HepG2 (cell line): ENCODE data around the gene WBP1. TPM values are rescaled to one million over a fixed set of nuclear protein-coding genes. Genes with fewer than 3 reads are reported as not detected.

Source experiments
- ATF4 ChIP-seq, 2 experiments: fragments of 450-650 bp in 1 of 2; sonication (generic) in 1 of 2; formaldehyde crosslinking; IDR thresholded peaks; 2 replicates each; pipeline versions ENCODE4 v1.5.0 to v1.8.0; 2020 to 2022; ENCODE audit warnings: mild to moderate bottlenecking in 1 of 2, missing genetic modification reagents in 1 of 2
- CENPT ChIP-seq: sonication (generic); formaldehyde crosslinking; IDR thresholded peaks from 2 replicates; pipeline ENCODE4 v1.8.0; 2022; ENCODE audit warnings: low read depth, mild to moderate bottlenecking, moderate library complexity, missing genetic modification reagents
- HMG20B ChIP-seq: conservative IDR thresholded peaks from 2 replicates; pipeline ENCODE4 v1.6.1; 2016; ENCODE audit warnings: missing genetic modification reagents, missing compliant biosample characterization
- HNF1B ChIP-seq: sonication (generic); formaldehyde crosslinking; IDR thresholded peaks from 2 replicates; pipeline ENCODE4 v1.5.1; 2020; ENCODE audit warnings: mild to moderate bottlenecking, moderate library complexity, missing genetic modification reagents
- HOXA5 ChIP-seq: sonication (generic); formaldehyde crosslinking; IDR thresholded peaks from 2 replicates; pipeline ENCODE4 v1.4.0; 2020; ENCODE audit warnings: missing genetic modification reagents
- MLXIP ChIP-seq: sonication (generic); formaldehyde crosslinking; IDR thresholded peaks from 2 replicates; pipeline ENCODE4 v1.9.0; 2021; ENCODE audit warnings: missing genetic modification reagents, borderline replicate concordance
- NCOR1 ChIP-seq: fragments of 200-600 bp; sonication (generic); IDR thresholded peaks from 2 replicates; pipeline ENCODE4 v1.7.0; 2017; ENCODE audit warnings: antibody characterized with exemption, low read length, borderline replicate concordance
- POGZ ChIP-seq: sonication (generic); formaldehyde crosslinking; IDR thresholded peaks from 2 replicates; pipeline ENCODE4 v1.4.0; 2020; ENCODE audit warnings: mild to moderate bottlenecking, missing genetic modification reagents
- PPARG ChIP-seq: conservative IDR thresholded peaks from 2 replicates; pipeline ENCODE4 v1.6.1; 2016; ENCODE audit warnings: missing biosample characterization, missing genetic modification reagents
- RCOR2 ChIP-seq: IDR thresholded peaks from 2 replicates; pipeline ENCODE4 v1.6.1; 2016; ENCODE audit warnings: missing biosample characterization, missing genetic modification reagents
- SIX4 ChIP-seq: sonication (generic); formaldehyde crosslinking; IDR thresholded peaks from 2 replicates; pipeline ENCODE4 v1.4.0; 2020; ENCODE audit warnings: missing genetic modification reagents
- SP1 ChIP-seq, 2 experiments: fragments of 450-650 bp in 1 of 2; sonication (generic) in 1 of 2; formaldehyde crosslinking in 1 of 2; IDR thresholded peaks; 2 replicates each; pipeline versions ENCODE4 v1.4.0 to v1.6.1; 2016 to 2020; ENCODE audit warnings: missing genetic modification reagents in 1 of 2
- TBX2 ChIP-seq: sonication (generic); formaldehyde crosslinking; IDR thresholded peaks from 2 replicates; pipeline ENCODE4 v1.5.0; 2020; ENCODE audit warnings: missing genetic modification reagents, mild to moderate bottlenecking, borderline replicate concordance
- ZBTB46 ChIP-seq: sonication (generic); formaldehyde crosslinking; IDR thresholded peaks from 2 replicates; pipeline ENCODE4 v1.4.0; 2020; ENCODE audit warnings: mild to moderate bottlenecking, missing genetic modification reagents, borderline replicate concordance
- ZFP41 ChIP-seq: sonication (generic); formaldehyde crosslinking; IDR thresholded peaks from 2 replicates; pipeline ENCODE4 v1.4.0; 2020; ENCODE audit warnings: mild to moderate bottlenecking, missing genetic modification reagents, borderline replicate concordance
- ZNF329 ChIP-seq: sonication (generic); formaldehyde crosslinking; IDR thresholded peaks from 2 replicates; pipeline ENCODE4 v1.9.0; 2021; ENCODE audit warnings: low read depth, mild to moderate bottlenecking, missing genetic modification reagents
- ZNF431 ChIP-seq: sonication (generic); formaldehyde crosslinking; IDR thresholded peaks from 2 replicates; pipeline ENCODE4 v1.9.0; 2022; ENCODE audit warnings: missing genetic modification reagents, low read depth, mild to moderate bottlenecking, borderline replicate concordance
- ZNF547 ChIP-seq: sonication (generic); formaldehyde crosslinking; IDR thresholded peaks from 2 replicates; pipeline ENCODE4 v1.5.1; 2020; ENCODE audit warnings: mild to moderate bottlenecking, missing genetic modification reagents
- polyA plus RNA-seq, 8 experiments: library from polyadenylated mRNA; depleted of rRNA in 3 of 8; stranded (reverse) in 7 of 8; unstranded in 1 of 8; fragments of >200 nt; fragmentation: Illumina TruSeq in 4 of 8; extraction: Trizol in 4 of 8; gene quantifications; 2 replicates each; pipeline versions ENCODE4 v1.2.1 to v1.2.3, GENCODE V29; 2011 to 2016; ENCODE audit warnings: low read depth in 4 of 8, missing spikeins in 1 of 8, mixed read lengths in 1 of 8; ENCODE audit not compliant: insufficient read depth in 1 of 8
- total RNA-seq, 5 experiments: library from RNA; depleted of rRNA; stranded (reverse); fragments of >200 nt; fragmentation: Illumina TruSeq; extraction: Trizol; gene quantifications; 2 replicates each; pipeline ENCODE4 v1.2.3, GENCODE V29; 2016; ENCODE audit warnings: low read depth in 1 of 5

The WBP1 gene
- total and polyA plus RNA-seq, 2 of the 13 experiments (the other 11 are each of a cell fraction or from before 2014, with no cell fraction given), result 38.8 to 85.7 TPM

GRCh38 chr2:74497777-74498499, 39.7 kb downstream of the WBP1 start (continued):
- no peak for TF ChIP-seq NCOR1
- peak; percentile 38; the same call in 1 of the 2 replicates for TF ChIP-seq ZNF329
- TF ChIP-seq ZNF547 (CRISPR knock-in tag), result peak; percentile 63
- 0 out of 2 replicates have a peak, but pooled peaks have one; percentile 22 for TF ChIP-seq ZNF431 (CRISPR knock-in tag)
- no peak for TF ChIP-seq HOXA5 (CRISPR knock-in tag)
- TF ChIP-seq SIX4 (CRISPR knock-in tag), result no peak
- no peak for TF ChIP-seq POGZ (CRISPR knock-in tag)
- 0 out of 2 replicates have a peak, but pooled peaks have one; percentile 63 for TF ChIP-seq ZFP41
- TF ChIP-seq TBX2, result peak; percentile 72
- TF ChIP-seq ZBTB46 (CRISPR knock-in tag), result no peak
- TF ChIP-seq RCOR2, result no peak
- 0 out of 4 replicates have a peak, but pooled peaks of 1 of the 2 experiments have one; percentile 26 for TF ChIP-seq ATF4 (CRISPR knock-in tag; IDR thresholded peaks at IDR 0.05)
- TF ChIP-seq SP1 (IDR thresholded peaks at IDR 0.05), result no peak
- no peak for TF ChIP-seq SP1 (CRISPR knock-in tag; IDR thresholded peaks at IDR 0.05)
- no peak for TF ChIP-seq MLXIP (CRISPR knock-in tag)
- TF ChIP-seq CENPT, result 0 out of 2 replicates have a peak, but pooled peaks have one; percentile 20
- TF ChIP-seq PPARG (CRISPR knock-in tag), result no peak
- TF ChIP-seq HNF1B (CRISPR knock-in tag), result no peak
- TF ChIP-seq HMG20B (CRISPR knock-in tag), result no peak
